ENCODE results near the gene TMEM72.

TMEM72 gene

GRCh38 chr10:44935201-44935965, 24.2 kb downstream of the TMEM72 start:
- Histone ChIP-seq H3K9me3 (ENCODE audit: insufficient read depth, low read length, severe bottlenecking) (no peaks in the 10 kb centered on the region), H3K4me2 (ENCODE audit: insufficient read depth, low read length) (no peak overlapping the region; the same call in 1 of the 2 replicates), H3K4me1 (ENCODE audit: insufficient read depth, low read length) (peaks cover 33% of the 10 kb centered on the region), H4K20me1 (ENCODE audit: insufficient read depth, low read length) (no peaks in the 10 kb centered on the region), H3K9ac (ENCODE audit: low read depth, low read length) (0 out of 2 replicates have a peak overlapping the region, but pooled peaks have one; percentile 3), H3K27ac (ENCODE audit: low read length) (peak overlapping the region; percentile 48), H3K4me3 (ENCODE audit: low read depth in 1 of 2, low read length in 2 of 2) (no peak overlapping the region), H3K27me3 (ENCODE audit: insufficient read depth, low read length, poor library complexity) (no peaks in the 10 kb centered on the region), H2AFZ (ENCODE audit: low read depth, low read length) (peak overlapping the region; percentile 23; the same call in 1 of the 2 replicates), H3K79me2 (ENCODE audit: insufficient read depth, low read length) (no peaks in the 10 kb centered on the region), H3K36me3 (ENCODE audit: insufficient read depth, low read length) (no peaks in the 10 kb centered on the region)
- TF ChIP-seq CTCF (IDR thresholded peaks at IDR 0.05; ENCODE audit: borderline replicate concordance, extremely low read depth, low read length, poor library complexity, severe bottlenecking) (no peak), EZH2 (IDR thresholded peaks at IDR 0.05; ENCODE audit: borderline replicate concordance, low read depth, low read length, severe bottlenecking) (no peak)
- DNase-seq = no peak
- no peak; the same call in 2 of the 3 replicates for ATAC-seq (ENCODE audit: insufficient read depth, low read depth)

- Histone ChIP-seq H3K4me3 (ENCODE audit: low read depth in 1 of 2, low read length in 2 of 2) (no peak overlapping the region), H3K27ac (ENCODE audit: low read length) (peak overlapping the region; percentile 48), H3K4me1 (ENCODE audit: insufficient read depth, low read length) (peaks cover 33% of the 10 kb centered on the region), H3K4me2 (ENCODE audit: insufficient read depth, low read length) (no peak overlapping the region; the same call in 1 of the 2 replicates), H3K36me3 (ENCODE audit: insufficient read depth, low read length) (no peaks in the 10 kb centered on the region), H3K9me3 (ENCODE audit: insufficient read depth, low read length, severe bottlenecking) (no peaks in the 10 kb centered on the region), H3K9ac (ENCODE audit: low read depth, low read length) (0 out of 2 replicates have a peak overlapping the region, but pooled peaks have one; percentile 3), H3K79me2 (ENCODE audit: insufficient read depth, low read length) (no peaks in the 10 kb centered on the region), H2AFZ (ENCODE audit: low read depth, low read length) (peak overlapping the region; percentile 23), H4K20me1 (ENCODE audit: insufficient read depth, low read length) (no peaks in the 10 kb centered on the region), H3K27me3 (ENCODE audit: insufficient read depth, low read length, poor library complexity) (no peaks in the 10 kb centered on the region)
- ATAC-seq (ENCODE audit: insufficient read depth, low read depth) (peak; percentile 4; the same call in 1 of the 3 replicates), DNase-seq (peak; percentile 42)
- TF ChIP-seq CTCF (IDR thresholded peaks at IDR 0.05; ENCODE audit: borderline replicate concordance, extremely low read depth, low read length, poor library complexity, severe bottlenecking) (no peak), EZH2 (IDR thresholded peaks at IDR 0.05; ENCODE audit: borderline replicate concordance, low read depth, low read length, severe bottlenecking) (no peak)
Observed at GRCh38 chr10:44935966-44936295, 24.8 kb downstream of the TMEM72 start.

GRCh38 chr10:44936314-44936975, 25.3 kb downstream of the TMEM72 start:
- peak overlapping the region; percentile 23; the same call in 1 of the 2 replicates for H2AFZ ChIP-seq (ENCODE audit: low read depth, low read length)
- TF ChIP-seq CTCF (IDR thresholded peaks at IDR 0.05; ENCODE audit: borderline replicate concordance, extremely low read depth, low read length, poor library complexity, severe bottlenecking) = no peak
- no peak for TF ChIP-seq EZH2 (IDR thresholded peaks at IDR 0.05; ENCODE audit: borderline replicate concordance, low read depth, low read length, severe bottlenecking)
- no peak overlapping the region for H3K4me2 ChIP-seq (ENCODE audit: insufficient read depth, low read length)
- peaks cover 33% of the 10 kb centered on the region for H3K4me1 ChIP-seq (ENCODE audit: insufficient read depth, low read length)
- H3K9me3 ChIP-seq (ENCODE audit: insufficient read depth, low read length, severe bottlenecking) = no peaks in the 10 kb centered on the region
- H3K27me3 ChIP-seq (ENCODE audit: insufficient read depth, low read length, poor library complexity) = no peaks in the 10 kb centered on the region
- no peaks in the 10 kb centered on the region for H4K20me1 ChIP-seq (ENCODE audit: insufficient read depth, low read length)
- H3K4me3 ChIP-seq (ENCODE audit: low read depth in 1 of 2, low read length in 2 of 2) = no peak overlapping the region
- no peak overlapping the region for H3K9ac ChIP-seq (ENCODE audit: low read depth, low read length)
- H3K27ac ChIP-seq (ENCODE audit: low read length) = peak overlapping the region; percentile 48
- DNase-seq = no peak
- H3K79me2 ChIP-seq (ENCODE audit: insufficient read depth, low read length) = no peaks in the 10 kb centered on the region
- ATAC-seq (ENCODE audit: insufficient read depth, low read depth) = 0 out of 3 replicates have a peak, but pooled peaks have one; percentile 6
- H3K36me3 ChIP-seq (ENCODE audit: insufficient read depth, low read length) = no peaks in the 10 kb centered on the region

All from DND-41 (cell line).